Caco-2 (cell line): Measurements from ENCODE around the gene MS4A10. TPM values are rescaled to one million over a fixed set of nuclear protein-coding genes. Genes with fewer than 3 reads are reported as not detected.

Experiments used
- BruUV-seq: library from RNA; stranded (reverse); fragments of 400-500 nt; replicated peaks from 2 replicates; lab custom pipeline; 2021; lab: Mats Ljungman, UMichigan
- CTCF ChIA-PET: fragments of 300-600 bp; sonication (Branson Sonifier 250); formaldehyde crosslinking; loops from one replicate; lab custom pipeline; 2022; ENCODE audit warnings: antibody characterized with exemption; lab: Charles Lee
- POLR2A ChIA-PET: fragments of 300-600 bp; sonication (Branson Sonifier 250); formaldehyde crosslinking; loops from one replicate; lab custom pipeline; 2022; ENCODE audit warnings: antibody characterized with exemption; lab: Charles Lee
- DNase-seq, 2 experiments: peaks; one replicate each; pipeline versions ENCODE4 v3.0.0 to v3.0.0-alpha.2; 2020 to 2022
- H3K27me3 ChIP-seq: replicated peaks from 2 replicates; pipeline ENCODE4 v1.6.0; 2011; ENCODE audit warnings: low read length; ENCODE audit not compliant: control insufficient read depth, insufficient read depth
- H3K36me3 ChIP-seq: 2 replicates; pipeline ENCODE4 v1.5.1; 2011; ENCODE audit warnings: low read length; ENCODE audit not compliant: control insufficient read depth, insufficient read depth
- H3K4me1 ChIP-seq: fragments of 250-450 bp; sonication (Bioruptor Pico); 2 replicates; pipeline ENCODE4 v1.5.1; 2020; ENCODE audit warnings: mild to moderate bottlenecking
- H3K4me3 ChIP-seq: 2 replicates; pipeline ENCODE4 v1.5.1; 2011; ENCODE audit warnings: low read depth, mild to moderate bottlenecking, control low read depth, low read length
- H3K9me3 ChIP-seq: fragments of 250-450 bp; sonication (Bioruptor Pico); 2 replicates; pipeline ENCODE4 v1.5.1; 2020; ENCODE audit warnings: mild to moderate bottlenecking, moderate library complexity
- H3K27ac Mint-ChIP-seq: one replicate; pipeline ENCODE4 v1.8.0; 2022; ENCODE audit warnings: mixed read lengths; ENCODE audit not compliant: unreplicated experiment
- H3K27me3 Mint-ChIP-seq: one replicate; pipeline ENCODE4 v1.8.0; 2022; ENCODE audit warnings: mixed read lengths; ENCODE audit not compliant: insufficient read depth, unreplicated experiment
- H3K36me3 Mint-ChIP-seq: one replicate; pipeline ENCODE4 v1.8.0; 2022; ENCODE audit warnings: mild to moderate bottlenecking, mixed read lengths; ENCODE audit not compliant: insufficient read depth, unreplicated experiment
- H3K4me1 Mint-ChIP-seq: one replicate; pipeline ENCODE4 v1.8.0; 2022; ENCODE audit warnings: low read depth, mixed read lengths; ENCODE audit not compliant: unreplicated experiment
- H3K4me3 Mint-ChIP-seq: one replicate; pipeline ENCODE4 v1.8.0; 2022; ENCODE audit warnings: mild to moderate bottlenecking, moderate library complexity, mixed read lengths; ENCODE audit not compliant: unreplicated experiment
- H3K9me3 Mint-ChIP-seq: one replicate; pipeline ENCODE4 v1.8.0; 2022; ENCODE audit warnings: mixed read lengths; ENCODE audit not compliant: unreplicated experiment
- intact Hi-C: fragments of 100-400 bp; cut with micrococcal nuclease; formaldehyde crosslinking; loops from one replicate; pipeline ENCODE4 v1.10.0; 2022; ENCODE audit not compliant: unreplicated experiment
- total RNA-seq: library from RNA; stranded (reverse); gene quantifications from 2 replicates; pipeline ENCODE4 v1.2.3, GENCODE V29; 2022
- TF ChIP-seq, protein P1 (sequence below), 2 experiments: fragments of 200-600 bp in 1 of 2; IDR thresholded peaks; 1 replicate in 1 of 2; 2 replicates in 1 of 2; pipeline versions ENCODE4 v1.5.1 to v1.8.0; 2011 to 2022; ENCODE audit warnings: antibody characterized with exemption in 1 of 2, control low read depth in 1 of 2, inconsistent platforms in 1 of 2, low read depth in 1 of 2, low read length in 1 of 2, mild to moderate bottlenecking in 1 of 2, moderate library complexity in 1 of 2; ENCODE audit not compliant: insufficient read depth in 1 of 2, severe bottlenecking in 1 of 2, unreplicated experiment in 1 of 2

MS4A10 gene
- total RNA-seq, 1 experiment from 2014 or later, result 0.14 TPM

DNA sequence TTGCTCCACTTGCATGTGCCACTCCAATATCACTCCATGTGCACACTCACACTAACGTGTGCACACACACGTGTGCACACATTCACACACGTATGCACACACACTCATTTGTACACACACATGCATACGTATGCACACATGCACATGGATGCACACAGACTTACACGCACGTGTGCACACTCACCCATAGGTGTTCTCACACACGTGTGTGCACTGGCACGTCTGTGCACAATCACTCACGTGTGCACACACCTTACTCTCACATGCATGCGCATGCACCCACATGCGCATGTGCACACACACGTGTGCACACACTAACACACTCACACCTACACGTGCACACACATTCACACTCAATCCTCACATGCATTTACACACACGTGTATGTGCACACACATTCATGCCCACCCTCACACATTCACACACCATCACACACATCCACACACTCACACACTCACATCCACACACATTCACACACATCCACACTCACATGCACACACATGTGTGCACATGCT lies 37.7 kb upstream of the MS4A10 start:
- BruUV-seq, result no TSS peak
- H3K27me3 ChIP-seq, result no peaks in the 10 kb centered on the region
- H3K4me3 Mint-ChIP-seq, result no peak overlapping the region
- H3K4me1 ChIP-seq, result peaks cover 18% of the 10 kb centered on the region
- H3K9me3 ChIP-seq, result 0 out of 2 replicates have a peak, but pooled peaks cover 4% of the 10 kb centered on the region
- TF ChIP-seq, protein P1, sequence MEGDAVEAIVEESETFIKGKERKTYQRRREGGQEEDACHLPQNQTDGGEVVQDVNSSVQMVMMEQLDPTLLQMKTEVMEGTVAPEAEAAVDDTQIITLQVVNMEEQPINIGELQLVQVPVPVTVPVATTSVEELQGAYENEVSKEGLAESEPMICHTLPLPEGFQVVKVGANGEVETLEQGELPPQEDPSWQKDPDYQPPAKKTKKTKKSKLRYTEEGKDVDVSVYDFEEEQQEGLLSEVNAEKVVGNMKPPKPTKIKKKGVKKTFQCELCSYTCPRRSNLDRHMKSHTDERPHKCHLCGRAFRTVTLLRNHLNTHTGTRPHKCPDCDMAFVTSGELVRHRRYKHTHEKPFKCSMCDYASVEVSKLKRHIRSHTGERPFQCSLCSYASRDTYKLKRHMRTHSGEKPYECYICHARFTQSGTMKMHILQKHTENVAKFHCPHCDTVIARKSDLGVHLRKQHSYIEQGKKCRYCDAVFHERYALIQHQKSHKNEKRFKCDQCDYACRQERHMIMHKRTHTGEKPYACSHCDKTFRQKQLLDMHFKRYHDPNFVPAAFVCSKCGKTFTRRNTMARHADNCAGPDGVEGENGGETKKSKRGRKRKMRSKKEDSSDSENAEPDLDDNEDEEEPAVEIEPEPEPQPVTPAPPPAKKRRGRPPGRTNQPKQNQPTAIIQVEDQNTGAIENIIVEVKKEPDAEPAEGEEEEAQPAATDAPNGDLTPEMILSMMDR (IDR thresholded peaks at IDR 0.05; ENCODE audit: insufficient read depth in 1 of 2, low read depth in 1 of 2, low read length in 1 of 2, severe bottlenecking in 1 of 2, unreplicated experiment in 1 of 2), result no peak
- intact Hi-C loops, result no loop called here
- peaks cover 29% of the 10 kb centered on the region for H3K9me3 Mint-ChIP-seq
- H3K27me3 Mint-ChIP-seq, result no peaks in the 10 kb centered on the region
- DNase-seq, result no peak
- H3K36me3 Mint-ChIP-seq, result no peaks in the 10 kb centered on the region
- peaks cover 15% of the 10 kb centered on the region for H3K4me1 Mint-ChIP-seq
- no peaks in the 10 kb centered on the region for H3K36me3 ChIP-seq
- CTCF ChIA-PET, result no interaction called here
- POLR2A ChIA-PET, result no interaction called here
- H3K4me3 ChIP-seq, result no peak overlapping the region
- H3K27ac Mint-ChIP-seq, result no peak overlapping the region

- CTCF ChIA-PET, result no interaction called here
Measured at GRCh38 chr11:60748225-60748624, 36.9 kb upstream of the MS4A10 start.

DNA sequence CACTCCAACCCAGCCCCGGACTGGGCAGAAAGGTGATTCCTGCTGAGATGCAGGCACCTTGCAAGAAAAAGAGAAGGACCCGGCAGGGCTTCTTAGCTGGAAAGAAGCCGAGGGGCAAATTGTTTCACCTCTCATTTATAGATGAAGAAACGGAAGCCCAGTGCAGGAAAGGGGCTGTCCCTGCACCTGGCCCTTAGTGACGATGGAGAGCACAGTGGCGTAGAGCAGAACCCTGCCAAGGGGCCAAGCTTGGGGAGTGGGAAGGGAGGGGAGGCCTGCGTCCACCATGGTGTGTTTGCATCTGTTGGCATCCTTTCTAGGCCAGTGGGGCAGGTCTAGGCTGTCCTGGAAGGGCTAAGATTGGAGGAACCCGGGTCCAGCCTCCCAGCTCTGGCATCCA lies 36.3 kb upstream of the MS4A10 start:
- TF ChIP-seq, protein P1 (IDR thresholded peaks at IDR 0.05; ENCODE audit: insufficient read depth in 1 of 2, low read depth in 1 of 2, low read length in 1 of 2, severe bottlenecking in 1 of 2, unreplicated experiment in 1 of 2), result no peak
- no peaks in the 10 kb centered on the region for H3K27me3 ChIP-seq
- peaks cover 16% of the 10 kb centered on the region for H3K9me3 Mint-ChIP-seq
- H3K36me3 Mint-ChIP-seq, result no peaks in the 10 kb centered on the region
- intact Hi-C loops, result no loop called here
- peaks cover 17% of the 10 kb centered on the region for H3K4me1 ChIP-seq
- no peak overlapping the region for H3K27ac Mint-ChIP-seq
- BruUV-seq, result no TSS peak
- DNase-seq, result no peak
- H3K36me3 ChIP-seq, result no peaks in the 10 kb centered on the region
- no peaks in the 10 kb centered on the region for H3K9me3 ChIP-seq
- CTCF ChIA-PET, result no interaction called here
- H3K4me1 Mint-ChIP-seq, result peaks cover 19% of the 10 kb centered on the region
- no peak overlapping the region for H3K4me3 Mint-ChIP-seq
- no peaks in the 10 kb centered on the region for H3K27me3 Mint-ChIP-seq
- H3K4me3 ChIP-seq, result no peak overlapping the region
- POLR2A ChIA-PET, result no interaction called here

More at GRCh38 chr11:60748225-60748624, 36.9 kb upstream of the MS4A10 start:
- no peaks in the 10 kb centered on the region for H3K36me3 Mint-ChIP-seq
- H3K4me3 ChIP-seq, result no peak overlapping the region
- no TSS peak for BruUV-seq
- POLR2A ChIA-PET, result no interaction called here
- H3K4me1 Mint-ChIP-seq, result peaks cover 18% of the 10 kb centered on the region
- H3K4me1 ChIP-seq, result peaks cover 12% of the 10 kb centered on the region
- H3K36me3 ChIP-seq, result no peaks in the 10 kb centered on the region
- TF ChIP-seq, protein P1 (IDR thresholded peaks at IDR 0.05; ENCODE audit: insufficient read depth in 1 of 2, low read depth in 1 of 2, low read length in 1 of 2, severe bottlenecking in 1 of 2, unreplicated experiment in 1 of 2), result no peak
- intact Hi-C loops, result no loop called here
- no peak overlapping the region for H3K27ac Mint-ChIP-seq
- no peaks in the 10 kb centered on the region for H3K9me3 ChIP-seq
- DNase-seq, result no peak
- H3K9me3 Mint-ChIP-seq, result peaks cover 21% of the 10 kb centered on the region
- H3K4me3 Mint-ChIP-seq, result no peak overlapping the region
- no peaks in the 10 kb centered on the region for H3K27me3 Mint-ChIP-seq
- no peaks in the 10 kb centered on the region for H3K27me3 ChIP-seq
